ENCODE measurements around the gene SERPINB8. TPM values are rescaled to one million over a fixed set of nuclear protein-coding genes. Genes with fewer than 3 reads are reported as not detected.

The SERPINB8 gene
- total and polyA plus RNA-seq, 2 donors (not counting 3 experiments of a cell fraction or from before 2014, with no cell fraction given): 15.3 to 25.7 TPM

DNA sequence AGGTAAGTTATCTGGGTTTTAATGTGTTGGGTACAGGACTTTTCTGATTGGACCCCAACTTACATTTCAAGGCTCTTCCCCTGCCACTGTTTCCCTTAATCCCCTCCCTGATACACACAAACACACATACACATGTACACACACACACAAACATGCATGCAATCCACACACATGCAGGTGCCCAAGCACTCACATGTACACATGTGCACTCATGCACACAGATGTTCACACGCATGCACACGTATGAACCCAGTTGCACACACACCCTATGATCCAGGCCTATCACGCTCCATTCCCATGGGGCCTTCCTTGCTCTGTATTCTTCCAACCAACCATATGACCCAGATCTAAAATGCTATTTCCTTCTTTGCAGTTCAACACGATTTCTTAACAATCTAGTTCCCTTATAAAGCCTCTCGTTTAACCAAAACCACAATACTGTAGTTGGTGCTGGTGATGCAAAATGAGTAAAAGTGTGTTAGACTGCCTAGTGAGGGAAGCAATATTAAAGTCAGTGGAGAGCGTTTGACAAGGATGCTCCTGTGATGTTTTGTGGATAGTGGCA is 11.1 kb downstream of the SERPINB8 start:
- dilution Hi-C loops (cut with MboI; ENCODE audit: extremely low pct_ligation_motif_present, low sequenced_read_pairs): no loop called here

More for the DNA sequence above, 11.1 kb downstream of the SERPINB8 start:
- TF ChIP-seq JUN (IDR thresholded peaks at IDR 0.05; ENCODE audit: borderline replicate concordance, insufficient read depth, insufficient read length, low read depth) (no peak), FOS (IDR thresholded peaks at IDR 0.05; ENCODE audit: borderline replicate concordance, insufficient read depth, low read length) (no peak), POLR2A (IDR thresholded peaks at IDR 0.05; ENCODE audit: low read depth, low read length) (no peak), EZH2 (IDR thresholded peaks at IDR 0.05; ENCODE audit: borderline replicate concordance, low read depth, low read length, severe bottlenecking) (no peak), POLR2AphosphoS5 (IDR thresholded peaks at IDR 0.05; ENCODE audit: insufficient read depth, low read depth, low read length) (no peak), MYC (IDR thresholded peaks at IDR 0.05; ENCODE audit: low read depth, low read length) (no peak), GATA2 (IDR thresholded peaks at IDR 0.05; ENCODE audit: insufficient read depth, insufficient read length, low read depth, low read length) (no peak)
- TF ChIP-seq, protein P1, sequence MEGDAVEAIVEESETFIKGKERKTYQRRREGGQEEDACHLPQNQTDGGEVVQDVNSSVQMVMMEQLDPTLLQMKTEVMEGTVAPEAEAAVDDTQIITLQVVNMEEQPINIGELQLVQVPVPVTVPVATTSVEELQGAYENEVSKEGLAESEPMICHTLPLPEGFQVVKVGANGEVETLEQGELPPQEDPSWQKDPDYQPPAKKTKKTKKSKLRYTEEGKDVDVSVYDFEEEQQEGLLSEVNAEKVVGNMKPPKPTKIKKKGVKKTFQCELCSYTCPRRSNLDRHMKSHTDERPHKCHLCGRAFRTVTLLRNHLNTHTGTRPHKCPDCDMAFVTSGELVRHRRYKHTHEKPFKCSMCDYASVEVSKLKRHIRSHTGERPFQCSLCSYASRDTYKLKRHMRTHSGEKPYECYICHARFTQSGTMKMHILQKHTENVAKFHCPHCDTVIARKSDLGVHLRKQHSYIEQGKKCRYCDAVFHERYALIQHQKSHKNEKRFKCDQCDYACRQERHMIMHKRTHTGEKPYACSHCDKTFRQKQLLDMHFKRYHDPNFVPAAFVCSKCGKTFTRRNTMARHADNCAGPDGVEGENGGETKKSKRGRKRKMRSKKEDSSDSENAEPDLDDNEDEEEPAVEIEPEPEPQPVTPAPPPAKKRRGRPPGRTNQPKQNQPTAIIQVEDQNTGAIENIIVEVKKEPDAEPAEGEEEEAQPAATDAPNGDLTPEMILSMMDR (IDR thresholded peaks at IDR 0.05; ENCODE audit: extremely low read depth in 1 of 2, insufficient read depth in 1 of 2, low read depth in 1 of 2, low read length in 2 of 2): no peak
- TF ChIP-seq, protein P2, sequence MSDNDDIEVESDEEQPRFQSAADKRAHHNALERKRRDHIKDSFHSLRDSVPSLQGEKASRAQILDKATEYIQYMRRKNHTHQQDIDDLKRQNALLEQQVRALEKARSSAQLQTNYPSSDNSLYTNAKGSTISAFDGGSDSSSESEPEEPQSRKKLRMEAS (IDR thresholded peaks at IDR 0.05; ENCODE audit: insufficient read depth, insufficient read length): no peak
- Histone ChIP-seq H3K9ac (replicated peaks; ENCODE audit: extremely low read depth, insufficient read depth, low read length) (no peak overlapping the region), H2AFZ (ENCODE audit: low read depth, low read length) (no peak overlapping the region), H3K36me3 (ENCODE audit: control insufficient read depth in 2 of 2, extremely low read depth in 1 of 2, insufficient read depth in 2 of 2, low read length in 2 of 2) (peaks cover 7 to 8% of the 10 kb centered on the region in 2 experiments), H4K20me1 (replicated peaks; ENCODE audit: control insufficient read depth, extremely low read depth, insufficient read depth, low read length) (no peaks in the 10 kb centered on the region), H3K4me2 (ENCODE audit: insufficient read depth, low read length) (no peak overlapping the region), H3K4me1 (ENCODE audit: control insufficient read depth, extremely low read depth, insufficient read depth, low read length) (peaks cover 2% of the 10 kb centered on the region), H3K4me3 (replicated peaks in 1 of 3; ENCODE audit: insufficient read depth in 1 of 3, low read depth in 1 of 3, low read length in 3 of 3) (no peak overlapping the region), H3K9me3 (replicated peaks; ENCODE audit: control insufficient read depth, insufficient read depth, low read length) (no peaks in the 10 kb centered on the region), H3K27me3 (ENCODE audit: control insufficient read depth in 2 of 2, insufficient read depth in 2 of 2, low read length in 2 of 2) (no peaks in the 10 kb centered on the region), H3K9me1 (replicated peaks; ENCODE audit: control insufficient read depth, extremely low read depth, insufficient read depth, low read length) (no peaks in the 10 kb centered on the region), H3K79me2 (ENCODE audit: control insufficient read depth, insufficient read depth, low read length) (peaks cover 23% of the 10 kb centered on the region), H3K27ac (ENCODE audit: insufficient read depth, low read depth, low read length) (no peak overlapping the region)
- BruUV-seq (replicated peaks): no TSS peak
- FAIRE-seq: no peak
- CTCF ChIA-PET: no interaction called here
- intact Hi-C loops (cut with micrococcal nuclease): no loop called here
- DNase-seq (ENCODE audit: low read depth, low spot score): no peak
- POLR2A ChIA-PET: no interaction called here
